ENCODE results near the gene TMEM131L.
A peak's percentile ranks its signal among the peaks of the same experiment; 100 is the strongest.
"Not testable (repeated sequence)": the region's sequence is repeated elsewhere in the genome, so short reads cannot be mapped to it uniquely, and the experiment has no call there.

TMEM131L gene

GRCh38 chr4:153466081-153466948, at the start of gene TMEM131L:
Gene TMEM131L, plus strand, starts transcription at chr4:153466360. Its CDS starts 38 bp downstream, at chr4:153466398.
- peak in 1 of 2 experiments; percentile 23 for DNase-seq

DNA sequence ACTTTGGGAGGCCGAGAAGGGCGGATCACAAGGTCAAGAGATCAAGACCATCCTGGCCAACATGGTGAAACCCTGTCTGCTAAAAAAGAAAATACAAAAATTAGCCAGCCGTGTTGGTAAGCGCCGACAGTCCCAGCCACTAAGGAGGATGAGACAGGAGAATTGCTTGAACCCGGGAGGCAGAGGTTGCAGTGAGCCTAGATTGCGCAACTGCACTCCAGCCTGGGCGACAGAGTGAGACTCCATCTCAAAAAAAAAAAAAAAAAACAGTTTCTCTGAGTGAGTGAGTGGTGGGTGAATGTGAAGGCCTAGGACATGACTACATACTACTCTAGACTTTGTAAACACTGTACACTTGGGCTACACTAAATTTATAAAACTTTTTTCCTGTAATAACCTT, 49.7 kb upstream of the TMEM131L start:
- DNase-seq, result not testable (repeated sequence)

GRCh38 chr4:153418121-153418520, 48.0 kb upstream of the TMEM131L start:
- no peak for DNase-seq

- DNase-seq, result no peak
Measured at GRCh38 chr4:153418558-153418957, 47.6 kb upstream of the TMEM131L start.

DNA sequence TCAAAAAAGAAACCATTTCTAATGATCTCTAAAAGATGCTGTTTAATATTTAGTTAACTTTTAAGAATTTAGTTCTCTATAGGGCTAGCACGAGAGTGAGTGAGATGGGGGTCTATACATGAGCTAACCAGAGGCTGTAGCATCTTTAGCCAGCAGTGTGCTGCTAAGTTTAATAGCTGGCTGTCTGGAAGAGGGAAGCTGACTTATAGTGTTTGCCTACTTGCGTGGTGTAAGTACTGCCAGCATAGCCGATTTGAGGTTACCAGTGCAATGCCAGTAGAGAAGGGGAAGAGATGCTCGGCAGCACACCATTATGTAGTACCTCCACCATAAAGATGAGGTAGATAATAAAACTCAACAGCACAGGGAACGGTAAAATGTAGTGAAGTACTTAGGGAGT, 47.1 kb upstream of the TMEM131L start:
- no peak for DNase-seq

- DNase-seq, result no peak
Measured at GRCh38 chr4:153419673-153420278, 46.4 kb upstream of the TMEM131L start.

DNA sequence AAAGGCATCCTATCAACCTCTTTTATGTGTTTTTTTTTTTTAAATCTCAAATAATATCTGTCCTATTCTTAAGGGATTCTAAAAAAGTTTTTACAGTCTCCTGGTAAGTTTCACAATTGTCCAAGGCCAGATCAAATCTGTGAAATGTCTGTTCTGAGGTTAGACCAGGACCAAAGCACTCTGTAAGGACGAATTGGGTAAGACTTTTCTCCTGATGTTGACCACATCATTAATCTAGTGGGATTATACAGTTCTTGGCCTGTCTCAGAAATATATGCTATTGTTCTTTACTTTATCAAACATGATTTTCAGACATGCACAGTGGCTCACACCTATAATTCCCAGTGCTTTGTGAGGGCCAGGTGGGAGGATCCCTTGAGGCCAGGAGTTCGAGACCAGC, 45.8 kb upstream of the TMEM131L start:
- DNase-seq, result no peak

GRCh38 chr4:153421941-153422340, 44.2 kb upstream of the TMEM131L start:
- no peak for DNase-seq

DNA sequence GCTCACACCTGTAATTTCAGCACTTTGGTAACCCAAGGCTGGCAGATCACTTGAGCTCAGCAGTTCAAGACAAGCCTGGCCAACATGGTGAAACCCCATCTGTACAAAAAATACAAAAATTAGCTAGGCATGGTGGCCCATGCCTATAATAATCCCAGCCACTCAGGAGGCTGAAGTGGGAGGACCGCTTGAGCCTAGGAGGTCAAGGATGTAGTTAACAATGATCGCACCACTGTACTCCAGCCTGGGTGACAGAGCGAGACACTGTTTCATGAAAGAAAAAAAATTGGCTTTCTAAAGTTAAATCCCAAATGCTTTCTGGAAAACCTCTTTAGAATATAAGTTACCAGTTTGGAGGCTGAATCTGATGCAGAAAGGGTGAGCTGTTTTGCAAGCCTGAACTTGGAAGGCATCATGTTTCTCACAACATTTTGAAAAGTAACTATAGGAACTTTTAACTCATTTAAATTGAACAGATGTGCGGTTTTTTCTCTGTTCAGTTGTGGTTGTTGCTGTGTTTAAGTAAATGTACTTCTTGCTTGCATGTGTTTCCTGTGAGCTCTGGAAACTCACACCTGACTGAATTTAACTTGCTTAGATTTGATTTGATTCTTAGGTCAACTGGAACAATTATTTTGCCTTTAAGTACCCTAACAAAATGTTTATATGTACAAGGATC, 39.8 kb upstream of the TMEM131L start:
- DNase-seq, result no peak

DNA sequence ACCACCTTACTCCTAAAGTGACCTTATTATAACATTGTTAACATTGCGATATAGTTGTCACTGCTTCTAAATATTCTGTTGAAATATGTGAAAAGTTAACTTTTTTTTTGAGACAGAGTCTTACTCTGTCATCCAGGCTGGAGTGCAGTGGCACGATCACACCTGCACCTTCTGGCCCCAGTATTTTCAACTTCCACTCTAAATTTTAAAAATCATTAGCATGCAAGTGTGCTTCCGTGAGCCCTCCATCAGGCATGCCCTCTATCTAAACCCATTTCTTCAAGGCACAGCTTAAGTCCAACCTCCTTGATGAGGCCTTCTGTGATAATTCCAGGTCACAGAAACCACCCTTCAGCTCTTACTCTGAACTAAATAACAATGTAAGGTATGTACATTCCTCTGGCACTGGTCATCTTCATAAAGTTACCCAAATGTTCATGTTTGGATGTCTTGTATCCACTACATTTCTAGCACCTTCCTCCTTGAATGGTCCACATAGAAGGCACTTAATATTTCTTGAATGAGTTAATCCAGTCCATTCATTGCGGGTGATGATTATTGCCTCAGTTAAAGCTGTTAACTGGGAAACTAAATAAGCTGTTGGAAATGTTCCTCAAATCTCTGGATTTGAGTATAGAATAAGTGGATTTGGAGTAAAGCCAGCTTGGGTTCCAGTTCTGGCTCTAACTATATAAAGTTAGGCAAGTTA, 38.6 kb upstream of the TMEM131L start:
- no peak for DNase-seq

DNA sequence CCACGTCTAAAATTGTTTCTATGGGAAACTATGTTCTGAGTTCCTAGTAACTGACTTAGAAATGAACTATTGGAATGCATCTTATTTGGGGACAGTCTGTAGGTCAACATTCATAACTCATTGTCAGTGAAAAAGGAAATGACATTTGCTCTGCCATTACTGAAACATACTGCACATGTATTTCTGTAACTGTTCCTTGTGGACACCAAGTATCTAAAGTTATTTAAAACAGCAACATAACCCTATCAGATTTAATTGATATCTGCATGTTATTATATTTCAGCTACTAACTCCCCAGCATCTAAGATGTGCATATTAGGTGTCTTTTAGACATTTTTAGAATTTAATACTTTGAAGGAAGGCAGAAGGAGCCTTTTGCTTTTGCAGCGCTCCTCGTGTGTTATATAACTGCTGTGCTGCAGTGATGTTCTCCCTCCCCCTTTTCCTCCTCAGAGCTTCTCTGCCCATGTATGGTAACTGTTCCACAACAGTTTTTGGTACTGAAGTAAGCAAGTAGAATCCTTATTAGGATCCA, 37.2 kb upstream of the TMEM131L start:
- DNase-seq, result no peak

DNA sequence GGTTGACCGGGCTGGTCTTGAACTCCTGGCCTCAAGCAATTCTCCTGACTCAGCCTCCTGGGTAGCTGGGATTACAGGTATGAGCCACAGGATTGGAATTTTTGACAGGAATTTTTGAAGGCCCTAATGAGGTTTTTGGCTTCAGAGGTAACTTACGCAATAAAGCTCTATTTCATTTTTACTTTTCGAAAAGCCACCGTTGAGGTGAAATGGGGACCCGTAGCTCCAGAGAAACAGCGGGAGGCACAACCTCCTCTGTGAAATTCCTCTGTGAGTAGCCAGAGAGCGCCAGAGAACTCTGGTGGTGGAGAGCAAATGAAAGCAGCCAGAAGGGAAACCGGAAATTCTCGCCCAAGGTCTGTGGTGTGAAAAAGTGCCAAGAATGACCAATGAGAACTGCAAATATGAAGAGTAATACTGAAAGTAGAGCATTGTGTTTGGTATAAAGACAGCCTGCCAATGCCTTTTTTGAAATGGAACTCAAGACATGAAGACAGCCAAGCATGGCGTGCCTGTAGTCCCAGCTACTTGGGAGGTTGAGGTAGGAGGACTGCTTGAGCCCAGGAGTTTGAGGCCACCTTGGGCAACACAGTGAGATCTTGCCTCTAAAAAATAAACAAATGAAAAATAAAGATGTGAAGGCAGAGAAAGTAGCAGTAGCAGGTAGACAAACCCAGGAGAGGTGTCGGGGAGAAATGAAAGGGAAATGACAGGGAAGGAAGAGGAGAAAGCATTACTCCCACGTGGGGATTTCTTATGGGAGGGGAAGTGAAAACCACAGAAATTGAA, 33.0 kb upstream of the TMEM131L start:
- no peak for DNase-seq

DNA sequence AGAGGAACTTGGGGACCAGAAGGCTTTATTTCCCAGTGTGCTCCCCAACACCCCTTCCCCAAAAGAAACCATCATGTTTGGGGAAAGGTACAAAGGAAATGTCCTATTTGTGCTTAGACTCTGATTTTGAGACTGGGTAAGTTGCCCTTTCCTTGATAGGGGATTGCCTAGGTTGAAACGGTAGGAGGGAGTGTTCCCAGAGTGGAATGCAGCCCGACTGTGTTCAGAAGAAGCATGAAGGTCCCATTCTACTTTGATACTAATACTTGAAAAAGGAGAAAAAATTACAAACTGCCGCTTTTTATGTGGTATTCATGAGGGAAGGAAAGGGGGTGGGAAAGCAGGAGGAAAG, 32.4 kb upstream of the TMEM131L start:
- DNase-seq, result no peak

GRCh38 chr4:153434190-153434589, 32.0 kb upstream of the TMEM131L start:
- no peak for DNase-seq

- DNase-seq, result no peak
Measured at GRCh38 chr4:153438916-153439756, 27.0 kb upstream of the TMEM131L start.

DNA sequence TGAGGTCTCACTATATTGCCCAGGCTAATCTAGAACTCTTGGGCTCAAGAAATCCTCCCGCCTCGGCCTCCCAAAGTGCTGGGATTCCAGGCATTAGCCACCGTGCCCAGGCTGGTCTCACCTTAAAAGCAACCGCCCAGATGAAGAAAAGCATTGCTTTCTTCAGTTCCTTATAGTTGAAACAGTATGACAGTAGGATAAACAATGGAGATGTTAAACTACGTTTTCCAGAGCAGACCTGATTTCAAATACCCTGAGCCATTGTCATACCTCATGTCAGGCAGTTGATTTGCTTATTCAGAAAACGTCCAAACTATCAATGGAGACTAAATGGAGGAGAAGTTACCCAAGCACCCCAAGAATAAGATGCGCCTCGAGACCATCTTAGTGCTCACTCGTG, 26.3 kb upstream of the TMEM131L start:
- no peak for DNase-seq

GRCh38 chr4:153440475-153440874, 25.7 kb upstream of the TMEM131L start:
- no peak for DNase-seq

GRCh38 chr4:153447175-153447905, 18.8 kb upstream of the TMEM131L start:
- DNase-seq, result no peak

DNA sequence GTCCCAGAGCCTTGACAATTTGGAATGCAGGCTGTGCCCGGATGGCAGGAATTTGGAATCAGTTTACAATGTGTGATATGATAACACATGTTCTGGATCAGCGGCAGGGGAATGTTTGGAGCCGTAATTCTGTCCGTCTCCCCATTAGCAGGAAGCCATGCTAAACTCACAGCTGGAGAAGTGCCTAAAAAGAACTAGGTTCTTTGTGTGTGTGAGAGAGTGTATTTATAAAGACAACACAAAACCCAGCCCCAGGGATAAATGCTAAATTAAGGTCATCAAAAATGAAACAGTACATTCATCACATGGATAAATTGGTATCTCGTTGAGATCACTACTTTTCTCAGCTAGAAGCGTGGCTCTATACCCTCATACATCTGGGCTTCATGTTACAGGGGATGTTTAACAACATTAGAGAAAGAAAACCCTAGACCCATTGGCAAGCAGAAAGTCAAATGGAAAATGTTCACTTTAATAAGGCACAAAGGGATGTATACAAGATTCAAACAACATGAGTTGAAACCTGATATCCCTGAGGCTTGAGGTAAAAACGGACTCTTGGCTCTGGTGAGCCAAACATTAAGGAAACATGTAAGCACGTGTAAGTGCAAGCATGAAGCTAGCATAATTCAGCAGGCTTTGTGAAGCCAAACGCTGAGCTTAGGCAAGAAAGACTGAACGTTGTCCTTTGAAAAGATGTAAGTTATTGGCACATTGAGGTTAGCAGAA, 18.0 kb upstream of the TMEM131L start:
- DNase-seq, result no peak

DNA sequence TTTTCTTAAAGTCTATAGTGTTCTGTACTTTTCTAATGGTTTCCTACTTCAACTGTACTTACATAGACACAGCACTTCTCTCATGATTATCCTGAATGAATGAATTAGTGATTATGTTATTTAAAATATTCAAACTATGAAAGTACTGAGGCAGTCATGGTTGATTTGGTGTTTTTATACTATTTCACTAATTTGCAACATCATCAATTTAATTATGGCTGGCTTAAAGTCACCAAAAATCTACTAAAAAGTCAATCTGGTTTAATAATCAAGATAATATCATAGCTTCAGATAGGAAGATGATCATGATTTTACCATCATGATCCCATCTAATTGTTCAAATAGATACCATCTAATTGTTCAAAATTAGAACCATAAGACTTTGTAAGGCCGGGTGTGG, 16.8 kb upstream of the TMEM131L start:
- no peak for DNase-seq

Data from NCI-H187 (cell line).